Measurements from ENCODE around the gene GGA2. TPM values are rescaled to one million over a fixed set of nuclear protein-coding genes. Genes with fewer than 3 reads are reported as not detected.
A peak's percentile ranks its signal among the peaks of the same experiment; 100 is the strongest.
"Not testable (repeated sequence)": the region's sequence is repeated elsewhere in the genome, so short reads cannot be mapped to it uniquely, and the experiment has no call there.

GGA2 gene
- 19.9 and 37.4 TPM in 2 replicates for total RNA-seq (2014; rRNA removed; shearing (Covaris generic))

GRCh38 chr16:23510164-23510914 lies at the start of gene GGA2:
TSS of gene GGA2 (minus strand) at chr16:23510494. CDS start at chr16:23510411, 83 bp downstream.
- DNase-seq (ENCODE audit: low spot score) = peak; percentile 61

- DNase-seq (ENCODE audit: low spot score) = peak; percentile 43
Observed at GRCh38 chr16:23557779-23558702, 47.7 kb upstream of the GGA2 start.

GRCh38 chr16:23556881-23557778 lies 46.8 kb upstream of the GGA2 start, which contains the start of the genes EARS2 and UBFD1:
TSS of gene EARS2 (minus strand) at chr16:23557350. CDS start at chr16:23557343, 7 bp downstream.
TSS of gene UBFD1 (plus strand) at chr16:23557727. CDS start at chr16:23557743, 16 bp downstream.
- DNase-seq (ENCODE audit: low spot score) = peak; percentile 99

- no peak for DNase-seq (ENCODE audit: low spot score)
Observed at GRCh38 chr16:23554536-23554935, 44.2 kb upstream of the GGA2 start.

- no peak for DNase-seq (ENCODE audit: low spot score)
Observed at GRCh38 chr16:23552161-23552560, 41.9 kb upstream of the GGA2 start.

- no peak for DNase-seq (ENCODE audit: low spot score)
Observed at GRCh38 chr16:23549938-23550337, 39.6 kb upstream of the GGA2 start.

- DNase-seq (ENCODE audit: low spot score) = no peak
Observed at GRCh38 chr16:23544436-23544835, 34.1 kb upstream of the GGA2 start.

- DNase-seq (ENCODE audit: low spot score) = not testable (repeated sequence)
Observed at GRCh38 chr16:23540817-23541178, 30.5 kb upstream of the GGA2 start.

GRCh38 chr16:23539984-23540816 lies 29.9 kb upstream of the GGA2 start:
- no peak for DNase-seq (ENCODE audit: low spot score)

GRCh38 chr16:23538919-23539278 lies 28.6 kb upstream of the GGA2 start:
- DNase-seq (ENCODE audit: low spot score) = no peak

- DNase-seq (ENCODE audit: low spot score) = no peak
Observed at GRCh38 chr16:23537390-23537789, 27.1 kb upstream of the GGA2 start.

- DNase-seq (ENCODE audit: low spot score) = no peak
Observed at GRCh38 chr16:23535901-23536300, 25.6 kb upstream of the GGA2 start.

- DNase-seq (ENCODE audit: low spot score) = no peak
Observed at GRCh38 chr16:23534868-23535860, 24.9 kb upstream of the GGA2 start.

GRCh38 chr16:23532448-23532847 lies 22.2 kb upstream of the GGA2 start:
- no peak for DNase-seq (ENCODE audit: low spot score)

GRCh38 chr16:23530062-23530461 lies 19.8 kb upstream of the GGA2 start:
- DNase-seq (ENCODE audit: low spot score) = no peak

- no peak for DNase-seq (ENCODE audit: low spot score)
Observed at GRCh38 chr16:23528644-23529310, 18.5 kb upstream of the GGA2 start.

- DNase-seq (ENCODE audit: low spot score) = no peak
Observed at GRCh38 chr16:23527961-23528643, 17.8 kb upstream of the GGA2 start.

- DNase-seq (ENCODE audit: low spot score) = no peak
Observed at GRCh38 chr16:23524886-23525285, 14.6 kb upstream of the GGA2 start.

All from A172 (cell line).